Testis (tissue), 2 donors: Measurements from ENCODE around the gene DNAJC12.

ENCODE experiments used
- CTCF ChIP-seq, 3 experiments: fragments of 450-650 bp in 2 of 3; fragments of 200-600 bp in 1 of 3; sonication (generic) in 1 of 3; IDR thresholded peaks; one replicate each; pipeline ENCODE4 v1.5.1; 2016 to 2019; ENCODE audit warnings: antibody characterized with exemption in 3 of 3, mild to moderate bottlenecking in 2 of 3, moderate library complexity in 1 of 3
- POLR2A ChIP-seq: fragments of 450-650 bp; IDR thresholded peaks from one replicate; pipeline ENCODE4 v1.6.1; 2017; ENCODE audit warnings: antibody characterized with exemption, mild to moderate bottlenecking, moderate library complexity

- TF ChIP-seq CTCF (IDR thresholded peaks at IDR 0.05) (no peak), POLR2A (no peak)
Measured at GRCh38 chr10:67827811-67828210, 10.2 kb downstream of the DNAJC12 start.
